ENCODE data around the gene USPL1.
A peak's percentile ranks its signal among the peaks of the same experiment; 100 is the strongest.

The USPL1 gene

DNA sequence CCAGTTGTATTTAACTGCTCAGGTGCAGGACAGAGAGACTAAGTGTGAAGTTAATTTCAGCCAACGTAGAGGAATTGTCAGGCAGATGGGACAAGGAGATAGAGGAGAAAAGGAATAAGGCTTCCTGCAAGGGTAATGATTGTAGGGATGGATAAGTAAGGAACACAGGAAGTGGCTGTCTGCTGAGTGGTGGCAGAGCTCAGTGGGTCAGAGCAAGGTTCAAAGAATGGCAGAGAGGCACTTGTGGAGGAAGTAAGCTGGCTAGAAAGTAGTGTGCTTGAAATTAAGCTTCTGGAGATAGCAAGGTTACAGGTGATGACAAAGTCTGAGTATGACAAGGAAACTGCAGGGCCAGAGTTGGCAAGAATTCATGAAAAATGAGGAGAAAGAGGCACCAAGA is 47.9 kb downstream of the USPL1 start:
- DNase-seq: no peak

DNA sequence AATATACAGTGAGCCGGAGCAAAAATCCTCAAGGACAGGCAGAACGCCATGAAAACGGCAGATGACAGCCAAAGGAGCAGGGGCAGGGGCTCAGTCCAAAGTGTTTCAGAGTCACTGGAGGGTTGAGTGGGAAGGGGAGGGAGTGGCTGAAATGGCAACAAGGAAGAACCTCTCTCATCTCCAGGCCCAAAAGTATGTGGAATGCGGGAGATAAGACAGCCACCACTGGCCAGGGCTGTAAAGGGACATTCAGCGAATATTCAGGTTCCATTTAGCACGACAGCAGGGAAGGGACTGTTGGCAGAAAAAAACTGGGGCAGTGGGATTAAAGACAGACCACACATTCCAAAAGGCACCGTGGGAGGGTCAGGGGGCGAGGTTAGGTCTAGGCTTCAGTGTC is 48.4 kb downstream of the USPL1 start:
- DNase-seq: no peak

DNA sequence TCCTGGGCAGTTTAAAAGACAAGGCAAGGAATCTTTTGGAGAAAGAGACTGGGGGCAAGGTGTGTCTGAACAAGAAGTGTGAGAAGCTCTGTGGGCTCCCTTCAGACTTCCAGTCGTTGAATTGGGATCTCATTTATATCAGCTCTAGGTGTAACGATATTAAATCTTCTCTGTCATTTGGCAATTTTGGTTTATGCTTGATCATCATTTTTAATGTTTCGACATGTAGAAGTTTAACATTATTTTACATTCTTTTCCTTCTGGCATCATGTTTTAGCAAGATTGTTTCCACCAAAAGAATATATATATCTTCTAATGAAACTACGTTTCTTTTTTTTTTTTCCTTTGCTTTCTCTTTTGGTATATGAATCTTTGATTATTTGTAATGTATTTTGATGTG is 49.3 kb downstream of the USPL1 start:
- DNase-seq: no peak

DNA sequence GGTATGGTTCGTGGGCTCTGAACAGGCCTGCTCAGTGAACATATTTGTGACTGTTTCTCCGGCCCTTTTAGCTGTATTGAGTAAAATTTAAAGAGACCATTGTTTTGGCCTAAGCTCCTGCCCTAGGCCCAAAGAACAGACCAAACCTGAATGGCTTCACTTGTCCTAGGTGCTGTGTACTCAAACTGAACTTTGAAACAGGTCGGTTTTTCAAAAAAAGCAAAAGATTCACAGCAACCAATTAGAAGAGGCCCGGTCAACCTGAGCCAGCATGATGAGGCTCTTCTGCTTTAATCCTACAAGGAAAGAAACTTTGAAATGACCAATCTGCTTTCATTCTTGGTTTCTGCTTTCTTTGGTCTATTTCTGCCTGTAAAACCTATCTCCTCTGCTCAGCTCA is 50.6 kb downstream of the USPL1 start:
- no peak for DNase-seq

DNA sequence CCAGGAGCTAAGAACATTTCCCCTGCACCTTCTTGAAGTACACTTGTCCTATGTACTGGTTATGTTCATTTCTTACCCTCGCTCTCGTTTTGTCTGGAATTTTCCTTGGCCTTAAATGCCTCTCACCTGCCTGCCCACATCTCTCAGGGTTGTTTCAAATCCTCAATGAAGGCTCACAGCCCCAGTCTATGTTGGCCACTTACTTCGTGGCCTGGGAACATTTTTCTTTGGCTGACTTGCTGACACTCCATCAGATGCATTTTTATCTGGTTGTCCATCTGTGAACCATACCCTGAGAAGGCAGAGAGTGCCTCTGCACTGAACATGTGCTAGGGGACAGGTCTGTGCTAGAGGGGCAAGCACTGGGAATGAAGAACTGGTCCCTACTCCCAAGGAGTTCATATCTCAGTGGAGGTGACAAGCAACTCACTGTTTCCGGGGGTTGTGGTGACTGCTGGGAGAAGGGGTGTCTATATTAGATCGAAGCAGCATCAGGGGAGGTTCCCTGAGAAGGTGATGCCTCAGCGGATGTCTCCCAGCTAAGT is 53.6 kb downstream of the USPL1 start:
- DNase-seq: no peak

DNA sequence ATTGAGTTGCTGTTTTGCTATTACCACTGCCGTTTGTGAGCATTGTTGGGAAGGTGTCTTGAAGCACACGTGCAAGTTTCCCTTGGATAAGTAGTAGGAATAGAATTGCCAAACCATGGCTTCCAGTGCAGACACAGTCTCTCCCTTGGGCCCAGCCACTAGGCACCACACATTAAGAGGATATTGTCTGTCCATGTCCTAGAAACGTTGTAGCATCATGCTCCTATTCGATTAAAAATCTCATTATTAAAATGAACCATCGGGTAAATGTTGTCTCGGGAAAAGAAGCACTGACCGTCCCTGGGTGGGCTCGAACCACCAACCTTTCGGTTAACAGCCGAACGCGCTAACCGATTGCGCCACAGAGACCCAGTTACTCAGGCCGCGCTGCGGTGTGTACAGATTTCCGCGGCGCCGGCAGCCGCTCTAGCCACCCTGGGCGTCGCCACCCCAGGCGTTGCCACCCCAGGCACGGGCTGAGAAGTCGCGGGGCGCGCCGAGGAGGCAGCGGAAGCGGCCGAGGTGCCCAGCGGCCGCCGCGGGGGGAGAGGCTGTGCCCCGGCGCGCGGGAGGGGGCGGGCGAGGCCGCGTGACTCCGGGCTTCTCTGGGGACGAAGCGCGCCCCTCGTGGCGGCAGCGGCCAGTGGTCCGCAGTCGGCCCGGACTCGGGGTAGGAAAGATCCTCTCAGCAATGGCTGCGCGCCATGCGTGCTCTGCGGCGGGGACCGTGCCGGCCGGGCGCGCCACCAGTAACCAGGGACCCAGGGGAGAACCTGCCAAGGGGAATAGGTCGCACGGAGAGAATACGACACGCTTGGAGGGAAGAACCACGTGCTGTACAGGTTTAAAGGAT is 56.2 kb downstream of the USPL1 start:
- DNase-seq: peak; percentile 85

DNA sequence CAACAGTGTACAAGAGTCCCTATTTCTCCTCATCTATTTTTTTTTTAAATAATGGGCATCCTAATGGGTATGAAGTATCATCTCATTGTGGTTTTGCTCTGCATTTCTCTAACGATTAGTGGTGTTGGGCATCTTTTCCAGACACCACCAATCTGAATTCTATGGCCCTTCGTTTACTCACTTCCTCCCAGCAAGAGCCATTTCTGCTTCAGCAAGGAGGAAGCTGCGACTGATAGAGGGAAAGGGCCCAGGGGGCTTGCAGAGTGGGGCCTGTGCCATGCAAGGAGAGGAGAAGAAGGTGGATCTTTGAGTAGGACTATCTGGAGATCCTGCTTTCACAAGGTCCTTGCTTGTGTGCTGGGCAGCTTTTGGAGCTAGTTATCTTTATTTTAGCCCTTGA is 58.0 kb downstream of the USPL1 start:
- no peak for DNase-seq

DNA sequence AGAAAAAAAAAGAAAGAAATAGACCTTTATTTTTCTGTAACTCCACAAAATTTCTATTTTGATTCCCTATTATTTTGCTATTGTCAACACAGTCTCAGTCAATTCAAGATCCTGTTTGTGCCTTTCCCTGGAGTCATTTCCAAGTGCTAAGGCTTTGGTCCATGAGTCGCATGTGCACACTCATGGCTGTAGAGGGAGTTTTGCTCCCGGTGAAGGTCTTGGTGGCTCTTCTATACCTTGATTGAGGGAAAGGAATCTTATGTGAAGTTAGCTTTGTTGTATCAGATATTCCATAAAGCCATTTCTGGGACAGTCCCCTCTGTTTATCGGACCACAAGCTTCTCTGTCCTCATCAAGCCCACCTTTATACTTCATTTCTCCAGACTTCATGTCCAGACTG is 59.0 kb downstream of the USPL1 start:
- DNase-seq: no peak

DNA sequence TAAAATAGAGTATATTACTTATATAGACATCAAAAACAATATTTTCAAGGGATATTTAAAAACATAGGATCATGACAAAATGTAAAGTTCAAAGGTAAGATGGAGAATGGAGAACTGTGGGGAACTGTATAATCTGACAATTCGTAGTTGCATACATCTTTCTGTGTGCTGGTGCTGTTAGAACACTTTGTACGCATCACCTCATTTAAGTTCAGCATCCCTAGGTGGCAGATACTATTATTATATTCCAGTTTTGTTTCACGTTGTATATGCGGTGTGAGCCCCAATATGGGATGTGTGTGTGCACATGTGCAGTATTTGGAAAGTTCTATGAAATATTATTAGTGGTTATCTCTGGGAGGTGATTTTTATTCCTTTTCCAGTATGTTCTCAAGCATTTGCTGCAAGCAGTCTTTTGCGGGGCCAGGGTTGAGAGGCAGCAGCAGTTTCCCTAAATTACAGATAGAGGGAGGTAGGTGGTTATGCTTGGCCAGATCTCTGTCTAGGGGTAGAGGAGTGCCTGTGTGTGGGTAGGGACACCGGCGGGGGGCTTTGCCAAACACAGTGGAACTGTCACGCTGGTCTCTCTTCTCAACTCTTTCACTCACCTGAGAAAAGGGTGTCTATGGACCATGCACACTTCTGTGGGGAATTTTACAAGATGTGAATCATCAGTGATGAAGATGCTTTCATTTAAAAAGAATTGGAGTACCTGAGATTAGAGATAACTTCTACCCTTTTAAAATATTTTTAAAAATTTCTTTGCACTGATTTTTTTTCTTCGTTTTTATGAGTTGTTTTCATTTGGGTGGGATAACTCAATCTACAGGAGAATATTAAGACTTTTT is 62.0 kb downstream of the USPL1 start:
- DNase-seq: no peak

DNA sequence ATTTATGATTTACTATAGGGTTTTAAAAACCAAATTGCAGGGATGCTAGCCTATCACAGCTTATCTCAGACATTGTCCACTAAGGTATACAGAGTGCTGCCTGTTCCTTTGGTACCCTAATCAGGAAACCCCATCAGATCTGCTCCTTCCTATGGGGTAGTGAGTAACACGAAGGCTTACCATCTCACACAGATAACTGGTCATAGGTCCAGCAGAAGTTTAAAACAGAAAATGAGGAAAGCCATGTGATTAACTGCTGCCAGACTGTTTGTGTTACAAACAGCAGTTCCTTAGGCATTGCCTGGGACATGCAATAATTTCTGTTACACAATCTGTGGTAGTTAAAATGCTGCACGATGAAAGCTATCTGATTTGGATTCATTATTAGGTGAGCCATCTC is 64.1 kb downstream of the USPL1 start:
- DNase-seq: no peak

DNA sequence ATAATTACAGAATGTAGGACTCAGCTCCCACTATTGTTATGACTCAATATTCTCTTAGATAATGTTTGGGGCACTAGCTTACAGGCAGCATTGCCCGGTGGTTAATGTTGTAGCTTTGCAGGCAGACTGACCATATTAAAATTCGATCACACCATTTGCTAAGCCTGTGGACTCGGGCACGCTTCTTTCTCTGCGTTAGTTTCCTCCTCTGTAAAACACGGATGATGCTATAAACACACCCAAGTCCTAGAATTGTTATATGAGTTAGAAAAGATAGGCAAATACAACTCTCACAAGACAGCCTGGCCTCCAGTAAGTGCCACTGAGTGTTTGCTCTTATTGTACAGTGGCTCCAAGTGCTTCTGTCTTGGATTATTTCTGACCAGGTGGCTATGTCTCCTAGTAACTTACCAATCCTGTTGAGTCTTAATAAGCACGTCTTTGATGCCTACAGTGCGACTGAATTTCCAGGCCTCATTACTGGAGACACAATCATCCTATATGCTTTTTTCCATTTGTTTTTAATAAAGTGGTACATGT is 67.7 kb downstream of the USPL1 start:
- DNase-seq: no peak

DNA sequence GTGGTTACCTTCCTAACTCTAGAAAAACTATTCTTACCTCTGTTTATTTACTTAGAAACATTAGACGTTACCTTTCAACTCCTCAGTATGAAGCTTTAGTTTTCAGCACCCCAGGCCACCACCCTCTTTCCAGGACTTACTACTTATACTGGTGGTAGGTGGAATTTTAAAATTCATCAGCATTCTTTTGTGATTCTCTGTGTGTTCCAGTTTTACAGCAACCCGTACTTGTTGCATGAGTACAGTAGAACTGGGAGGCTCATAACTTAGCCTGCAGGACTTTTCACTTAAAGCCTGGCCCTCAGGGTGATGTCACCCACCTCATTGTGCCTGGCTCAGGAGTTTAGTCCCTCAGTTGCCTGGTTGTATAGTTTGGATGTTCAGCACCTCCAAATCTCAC is 68.3 kb downstream of the USPL1 start:
- DNase-seq: no peak

DNA sequence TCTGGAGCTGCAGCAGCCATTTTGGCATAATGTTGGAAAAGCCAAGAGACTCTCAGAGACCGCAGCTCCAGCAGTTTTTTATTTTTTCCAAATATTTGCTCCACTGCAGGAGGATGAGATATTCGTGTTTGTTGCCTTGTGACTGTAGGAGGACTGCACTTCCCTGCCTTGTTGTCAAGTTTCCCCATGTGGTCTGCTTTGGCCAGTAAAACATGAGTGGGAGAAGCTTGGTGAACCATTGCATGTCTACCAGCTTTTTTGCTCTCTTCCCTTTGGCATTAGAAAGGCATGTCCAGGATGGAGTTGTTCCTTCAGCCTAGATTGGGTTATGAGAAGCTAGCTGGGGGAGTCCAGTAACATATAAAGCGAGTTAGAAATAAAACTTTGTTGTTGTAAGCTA is 69.9 kb downstream of the USPL1 start:
- DNase-seq: no peak

DNA sequence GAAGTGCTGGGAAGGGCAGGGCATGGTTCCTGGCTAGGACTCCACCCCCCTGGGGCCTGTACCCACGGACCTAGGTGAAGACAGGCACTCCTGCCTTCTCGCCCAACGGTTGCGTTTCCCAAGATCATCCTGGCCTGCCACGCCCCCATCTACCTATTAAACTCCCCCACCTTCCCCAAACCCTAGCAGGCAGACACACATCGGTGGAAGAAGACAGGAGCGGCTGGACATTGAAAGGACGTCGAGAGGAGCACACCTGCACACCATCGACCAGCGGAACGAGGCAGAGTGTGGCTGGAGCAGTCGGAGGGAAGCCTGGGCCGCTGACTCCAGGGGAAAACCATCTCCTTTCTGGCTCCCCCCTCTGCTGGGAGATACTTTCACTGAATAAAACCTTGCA is 72.0 kb downstream of the USPL1 start:
- DNase-seq: no peak

DNA sequence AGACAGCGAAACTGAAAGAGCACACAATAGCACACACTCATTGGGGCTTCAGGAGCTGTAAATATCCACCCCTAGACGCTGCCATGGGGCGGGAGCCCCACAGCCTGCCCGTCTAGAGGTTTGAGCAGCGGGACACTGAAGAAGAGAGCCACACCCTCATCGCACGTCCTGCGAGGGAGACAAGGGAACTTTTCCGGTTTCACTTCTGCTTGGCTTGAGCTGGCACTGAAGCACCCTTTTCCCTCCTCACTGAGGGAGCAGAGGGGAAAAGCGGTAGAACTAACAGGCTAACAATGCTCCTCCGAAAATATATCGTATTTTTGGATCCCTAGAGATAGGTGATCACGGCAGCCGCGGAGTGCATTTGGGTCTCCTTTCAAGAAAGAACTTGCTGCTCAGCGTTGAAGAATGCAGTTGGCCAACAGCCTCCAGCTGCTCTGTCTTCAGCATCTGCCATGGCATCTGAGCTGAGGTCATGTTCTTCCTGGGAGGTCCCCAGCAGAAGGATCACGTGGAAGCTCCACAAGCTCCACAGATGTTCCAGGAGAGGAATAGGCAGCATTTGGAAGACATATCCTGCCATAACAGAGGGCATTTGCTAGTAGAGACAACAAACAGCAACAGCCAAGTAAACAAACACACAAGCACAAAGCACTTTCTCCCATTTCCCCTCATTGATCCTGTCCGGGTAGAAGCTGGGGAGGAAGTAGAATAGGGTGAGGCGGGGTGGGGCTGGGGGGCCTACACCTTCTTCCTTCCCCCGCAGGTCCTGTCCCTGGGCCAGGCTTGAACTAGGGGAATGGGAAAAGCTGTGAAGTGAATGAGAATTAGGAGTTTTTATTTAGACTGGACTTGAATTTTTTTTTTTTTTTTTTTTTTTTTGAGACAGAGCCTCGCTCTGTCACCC is 72.8 kb downstream of the USPL1 start:
- DNase-seq: no peak

DNA sequence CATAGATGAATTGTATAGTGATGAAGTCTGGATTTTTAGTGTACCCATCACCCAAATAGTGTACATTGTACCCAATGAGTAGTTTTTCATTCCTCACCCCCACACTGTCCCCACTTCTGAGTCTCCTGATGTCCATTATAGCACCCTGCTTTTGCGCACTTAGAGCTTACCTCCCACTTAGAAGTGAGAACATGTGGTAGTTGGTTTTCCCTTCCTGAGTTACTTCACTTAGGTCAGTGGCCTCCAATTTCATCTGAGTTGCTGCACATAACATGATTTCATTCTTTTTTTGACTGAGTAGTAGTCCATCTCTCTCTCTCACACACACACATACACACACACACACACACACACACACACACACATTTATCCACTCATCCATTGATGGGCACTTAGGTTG is 74.4 kb downstream of the USPL1 start:
- no peak for DNase-seq

DNA sequence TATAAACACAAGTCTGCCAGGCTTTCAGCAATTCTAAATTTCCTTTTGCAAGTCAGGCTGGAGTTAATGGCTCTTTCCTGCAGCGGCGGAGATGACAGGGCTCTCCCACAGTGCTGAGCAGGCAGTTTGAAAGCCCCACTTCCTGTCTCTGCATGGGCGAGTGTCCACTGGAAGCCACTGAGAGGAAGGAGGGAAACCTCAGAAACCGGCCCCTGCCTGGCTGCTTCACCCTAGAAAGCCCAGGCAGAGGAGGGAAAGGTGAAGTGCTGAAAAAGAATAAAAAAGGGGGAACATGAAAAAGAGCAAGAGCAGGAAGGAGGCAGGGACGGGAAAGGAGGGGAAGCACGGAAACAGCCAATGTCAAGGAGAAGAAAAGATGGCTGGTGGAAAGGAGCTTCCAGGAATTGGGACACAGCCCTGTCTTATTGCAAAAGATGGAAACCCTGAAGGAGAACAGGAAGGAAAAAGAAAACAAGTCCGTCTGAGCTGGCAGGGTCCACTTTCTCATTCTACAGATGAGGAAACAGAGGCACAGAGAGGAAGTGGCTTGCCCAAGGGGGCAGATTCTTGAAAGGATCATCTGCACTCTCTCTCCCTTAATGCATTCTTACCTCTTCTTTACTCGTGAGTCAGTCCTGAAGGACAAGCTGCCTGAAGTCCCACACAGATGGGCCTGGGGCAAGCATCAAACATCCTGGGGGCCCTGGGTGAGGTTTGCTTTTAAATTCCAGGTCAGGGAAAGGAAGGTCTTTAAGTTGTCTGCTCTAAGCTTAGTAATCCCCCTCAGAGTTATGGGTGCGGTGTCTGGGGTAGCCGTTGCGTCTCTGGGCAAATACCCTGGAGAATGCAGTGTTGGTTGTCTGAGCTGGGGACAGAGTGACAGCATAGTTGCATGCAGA is 78.8 kb downstream of the USPL1 start:
- DNase-seq: no peak

DNA sequence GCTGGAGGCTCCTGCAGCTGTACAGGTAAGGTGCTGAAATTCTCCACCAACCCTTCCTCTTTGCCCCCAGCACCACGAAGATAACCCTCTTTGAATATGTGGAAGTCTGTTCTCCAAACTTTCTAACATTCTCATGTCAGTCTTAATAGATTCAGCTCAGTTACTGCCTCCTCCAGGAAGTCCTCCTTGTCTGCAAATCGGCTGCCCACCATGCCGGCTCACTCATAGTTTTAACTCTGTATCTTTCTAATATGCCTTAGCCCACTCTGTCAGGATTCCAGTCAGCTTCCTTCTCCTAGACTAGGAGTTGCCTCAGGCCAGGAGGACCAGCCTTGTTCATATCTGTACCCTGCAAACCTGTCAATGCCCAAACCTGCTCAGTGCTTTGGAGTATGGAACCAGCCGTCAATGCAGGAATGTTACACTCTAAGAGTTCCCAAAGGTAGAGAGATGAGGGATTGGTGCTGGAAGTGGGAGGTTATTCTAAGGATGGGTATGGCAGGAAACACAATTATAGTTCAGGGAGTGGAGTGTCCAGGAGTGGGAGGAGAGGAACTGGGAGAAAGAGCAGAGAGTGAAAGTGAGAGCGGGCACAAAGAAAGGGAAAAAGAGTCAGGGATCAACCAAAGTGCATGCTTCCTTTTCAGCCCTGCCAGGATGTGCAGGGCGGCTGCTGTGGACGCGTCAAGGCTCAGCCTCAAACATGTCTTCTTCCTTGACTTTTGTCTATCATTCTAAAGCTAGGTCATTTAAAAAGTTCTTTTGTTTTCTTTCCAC is 79.6 kb downstream of the USPL1 start:
- no peak for DNase-seq

DNA sequence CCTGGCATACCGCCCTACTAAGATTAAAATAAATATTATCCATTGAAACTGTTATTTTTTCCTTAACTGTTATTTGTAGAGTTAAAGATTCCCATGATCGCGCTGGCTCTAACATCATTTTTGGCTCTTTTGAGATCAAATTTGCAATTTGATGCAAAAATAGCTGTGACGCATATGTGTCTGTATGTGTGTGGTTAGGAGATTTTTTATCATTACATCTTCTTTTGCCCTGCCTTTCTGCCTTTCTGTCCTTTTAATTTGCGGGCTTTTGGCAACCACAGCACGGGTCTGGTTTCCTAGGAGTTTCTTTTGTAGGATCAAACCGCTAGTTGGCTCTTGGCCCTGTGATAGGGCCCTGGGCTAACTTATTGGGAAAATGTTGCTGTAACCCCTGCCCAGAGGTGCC is 80.3 kb downstream of the USPL1 start:
- DNase-seq: no peak

DNA sequence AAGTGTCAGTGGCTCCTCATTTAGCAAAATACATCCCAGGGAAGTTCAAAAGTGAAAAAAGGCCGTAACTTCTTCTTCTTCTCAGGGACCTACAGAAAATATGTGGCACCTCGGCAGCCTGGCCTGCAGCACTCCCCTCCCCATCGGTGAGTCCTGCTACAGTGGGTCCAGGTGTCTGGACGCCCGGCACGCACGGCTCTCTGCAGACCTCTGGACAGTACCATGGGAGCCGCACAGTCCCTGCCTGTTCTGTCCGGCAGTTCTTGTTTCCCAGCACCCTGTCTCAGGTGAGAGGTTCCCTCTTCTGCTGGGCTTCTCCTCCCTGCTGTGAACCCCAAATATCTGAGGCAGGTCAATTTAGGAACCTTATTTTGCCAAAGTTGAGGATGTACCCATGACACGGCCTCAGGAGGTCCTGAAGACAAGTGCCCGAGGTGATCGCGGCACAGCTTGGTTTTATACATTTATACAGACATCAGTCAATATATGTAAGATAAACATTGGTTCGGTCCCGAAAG is 80.8 kb downstream of the USPL1 start:
- DNase-seq: no peak
